Activated naive CD4-positive, alpha-beta T cell treated with anti-CD3 and anti-CD28 coated beads for 36 hours (primary cell): ENCODE data around the gene STAT4. TPM values are rescaled to one million over a fixed set of nuclear protein-coding genes. Genes with fewer than 3 reads are reported as not detected.
A peak's percentile ranks its signal among the peaks of the same experiment; 100 is the strongest.

Source experiments
- CTCF ChIA-PET: fragments of 350-600 bp; sonication (Branson Sonifier 250); formaldehyde crosslinking; loops from one replicate; lab custom pipeline; 2021; ENCODE audit warnings: antibody characterized with exemption; lab: Charles Lee
- DNase-seq: peaks from one replicate; pipeline ENCODE4 v3.0.0-alpha.2; 2020
- H3K27ac Mint-ChIP-seq: one replicate; pipeline ENCODE4 v1.8.0; 2021; ENCODE audit warnings: mild to moderate bottlenecking, mixed read lengths
- H3K27me3 Mint-ChIP-seq: one replicate; pipeline ENCODE4 v1.8.0; 2021; ENCODE audit warnings: low read depth, mixed read lengths
- H3K36me3 Mint-ChIP-seq: one replicate; pipeline ENCODE4 v1.8.0; 2021; ENCODE audit warnings: low read depth, mixed read lengths
- H3K4me1 Mint-ChIP-seq: one replicate; pipeline ENCODE4 v1.8.0; 2021; ENCODE audit warnings: low read depth, mixed read lengths
- H3K4me3 Mint-ChIP-seq: one replicate; pipeline ENCODE4 v1.8.0; 2021; ENCODE audit warnings: mild to moderate bottlenecking, moderate library complexity, mixed read lengths
- H3K9me3 Mint-ChIP-seq: one replicate; pipeline ENCODE4 v1.8.0; 2021; ENCODE audit warnings: mixed read lengths
- intact Hi-C: fragments of 100-400 bp; cut with micrococcal nuclease; formaldehyde crosslinking; loops from one replicate; pipeline ENCODE4 v1.15.1; 2023
- total RNA-seq, 2 experiments: library from RNA; stranded (reverse); gene quantifications; one replicate each; pipeline ENCODE4 v1.2.3, GENCODE V29; 2021

The STAT4 gene
- total RNA-seq, 2 experiments from 2014 or later: 53.9 to 54.6 TPM

GRCh38 chr2:191158193-191158592 lies 7.4 kb upstream of the STAT4 start:
- H3K4me3 Mint-ChIP-seq: no peak overlapping the region
- peaks cover 16% of the 10 kb centered on the region for H3K4me1 Mint-ChIP-seq
- CTCF ChIA-PET: interaction anchor here (0.6 to 6.8 kb wide), 8 partner anchors 14 to 344 kb away, joined by 3 to 419 read pairs (median 4); no protein-coding TSS in a partner anchor
- no peak for DNase-seq
- H3K27ac Mint-ChIP-seq: no peak overlapping the region
- intact Hi-C loops: loop anchor here (10.0 kb wide), 2 partner anchors 623 to 753 kb away; partner anchors contain the start of genes MFSD6 and NEMP2
- peaks cover 5% of the 10 kb centered on the region for H3K27me3 Mint-ChIP-seq
- H3K9me3 Mint-ChIP-seq: no peaks in the 10 kb centered on the region
- H3K36me3 Mint-ChIP-seq: no peaks in the 10 kb centered on the region

- Mint-ChIP-seq H3K27me3 (peaks cover 3% of the 10 kb centered on the region), H3K4me1 (peaks cover 34% of the 10 kb centered on the region), H3K4me3 (no peak overlapping the region), H3K27ac (no peak overlapping the region), H3K9me3 (no peaks in the 10 kb centered on the region), H3K36me3 (no peaks in the 10 kb centered on the region)
- intact Hi-C loops: loop anchor here (1.0 to 10.0 kb wide), 4 partner anchors 103 to 751 kb away; partner anchors contain the start of genes MFSD6 and NEMP2
- no peak for DNase-seq
- CTCF ChIA-PET: interaction anchor here (0.7 to 6.8 kb wide), 49 partner anchors 10 to 505 kb away, joined by 3 to 419 read pairs (median 6); partner anchors contain the start of gene STAT1
These were observed 4.8 kb upstream of the STAT4 start for GRCh38 chr2:191155608-191156071.

- DNase-seq: no peak
- Mint-ChIP-seq H3K27ac (no peak overlapping the region), H3K36me3 (peaks cover 10% of the 10 kb centered on the region), H3K4me1 (peaks cover 34% of the 10 kb centered on the region), H3K9me3 (no peaks in the 10 kb centered on the region), H3K27me3 (peaks cover 1% of the 10 kb centered on the region), H3K4me3 (no peak overlapping the region)
- CTCF ChIA-PET: interaction anchor here (1.9 to 6.8 kb wide), 2 partner anchors 27 to 102 kb away, joined by 5 to 419 read pairs; no protein-coding TSS in a partner anchor
- intact Hi-C loops: loop anchor here (10.0 kb wide), 2 partner anchors 619 to 749 kb away; partner anchors contain the start of genes MFSD6 and NEMP2
These were observed 2.9 kb upstream of the STAT4 start for GRCh38 chr2:191153716-191154115.

GRCh38 chr2:191152482-191153240 lies 1.9 kb upstream of the STAT4 start:
- Mint-ChIP-seq H3K4me3 (no peak overlapping the region), H3K27ac (no peak overlapping the region), H3K4me1 (peaks cover 44% of the 10 kb centered on the region), H3K36me3 (peaks cover 18% of the 10 kb centered on the region), H3K9me3 (no peaks in the 10 kb centered on the region), H3K27me3 (no peaks in the 10 kb centered on the region)
- no peak for DNase-seq
- CTCF ChIA-PET: interaction anchor here (4.8 to 6.8 kb wide), 3 partner anchors 38 to 101 kb away, joined by 26 to 419 read pairs (median 73); no protein-coding TSS in a partner anchor
- intact Hi-C loops: loop anchor here (10.0 kb wide), 2 partner anchors 618 to 748 kb away; partner anchors contain the start of genes MFSD6 and NEMP2

GRCh38 chr2:191151331-191151730 lies 537 bp upstream of the STAT4 start:
- peaks cover 53% of the 10 kb centered on the region for H3K4me1 Mint-ChIP-seq
- H3K27me3 Mint-ChIP-seq: no peaks in the 10 kb centered on the region

GRCh38 chr2:191150230-191150599 lies 579 bp downstream of the STAT4 start:
- peaks cover 32% of the 10 kb centered on the region for H3K36me3 Mint-ChIP-seq
- peak overlapping the region; percentile 97 for H3K27ac Mint-ChIP-seq
- H3K4me1 Mint-ChIP-seq: peaks cover 54% of the 10 kb centered on the region
- intact Hi-C loops: loop anchor here (1.0 to 10.0 kb wide), 5 partner anchors 22 to 745 kb away; partner anchors contain the start of genes MFSD6 and NEMP2
- peak overlapping the region; percentile 91 for H3K4me3 Mint-ChIP-seq
- CTCF ChIA-PET: interaction anchor here (0.7 to 6.0 kb wide), 9 partner anchors 28 to 423 kb away, joined by 3 to 73 read pairs (median 4); no protein-coding TSS in a partner anchor
- H3K27me3 Mint-ChIP-seq: no peaks in the 10 kb centered on the region
- DNase-seq: no peak
- H3K9me3 Mint-ChIP-seq: no peaks in the 10 kb centered on the region

More at GRCh38 chr2:191151331-191151730, 537 bp upstream of the STAT4 start:
- peak; percentile 32 for DNase-seq
- CTCF ChIA-PET: interaction anchor here (1.2 to 6.0 kb wide), 5 partner anchors 37 to 98 kb away, joined by 4 to 73 read pairs (median 5); no protein-coding TSS in a partner anchor
- Mint-ChIP-seq H3K4me3 (peak overlapping the region; percentile 91), H3K36me3 (peaks cover 26% of the 10 kb centered on the region), H3K9me3 (no peaks in the 10 kb centered on the region), H3K27ac (peak overlapping the region; percentile 97)
- intact Hi-C loops: loop anchor here (1.0 to 10.0 kb wide), 14 partner anchors 37 to 747 kb away; partner anchors contain the start of genes GLS, MFSD6, NEMP2 and STAT1

GRCh38 chr2:191149391-191149790 lies 1.4 kb downstream of the STAT4 start:
- Mint-ChIP-seq H3K4me1 (peaks cover 51% of the 10 kb centered on the region), H3K36me3 (peaks cover 35% of the 10 kb centered on the region), H3K27me3 (no peaks in the 10 kb centered on the region), H3K4me3 (peak overlapping the region; percentile 91), H3K9me3 (no peaks in the 10 kb centered on the region), H3K27ac (peak overlapping the region; percentile 97)
- intact Hi-C loops: no loop called here
- DNase-seq: no peak
- CTCF ChIA-PET: interaction anchor here (1.1 to 6.0 kb wide), 5 partner anchors 35 to 96 kb away, joined by 3 to 73 read pairs (median 4); no protein-coding TSS in a partner anchor

GRCh38 chr2:191148791-191149190 lies 2.0 kb downstream of the STAT4 start:
- no peaks in the 10 kb centered on the region for H3K27me3 Mint-ChIP-seq
- no peak for DNase-seq
- H3K4me3 Mint-ChIP-seq: peak overlapping the region; percentile 91
- peak overlapping the region; percentile 97 for H3K27ac Mint-ChIP-seq
- peaks cover 41% of the 10 kb centered on the region for H3K36me3 Mint-ChIP-seq
- peaks cover 56% of the 10 kb centered on the region for H3K4me1 Mint-ChIP-seq
- intact Hi-C loops: no loop called here
- no peaks in the 10 kb centered on the region for H3K9me3 Mint-ChIP-seq
- CTCF ChIA-PET: interaction anchor here (0.9 to 6.0 kb wide), 4 partner anchors 34 to 99 kb away, joined by 4 to 73 read pairs (median 15); no protein-coding TSS in a partner anchor

- peak; percentile 34 for DNase-seq
- intact Hi-C loops: no loop called here
- CTCF ChIA-PET: interaction anchor here (0.9 to 6.0 kb wide), 4 partner anchors 34 to 99 kb away, joined by 4 to 73 read pairs (median 15); no protein-coding TSS in a partner anchor
These were observed 2.5 kb downstream of the STAT4 start for GRCh38 chr2:191148281-191148680.

GRCh38 chr2:191145769-191146471 lies 4.9 kb downstream of the STAT4 start:
- no peak overlapping the region for H3K27ac Mint-ChIP-seq
- intact Hi-C loops: loop anchor here (1.0 kb wide), 1 partner anchor 12 kb away; no protein-coding TSS in a partner anchor
- H3K36me3 Mint-ChIP-seq: peaks cover 49% of the 10 kb centered on the region
- no peak overlapping the region for H3K4me3 Mint-ChIP-seq
- H3K4me1 Mint-ChIP-seq: peaks cover 50% of the 10 kb centered on the region
- H3K9me3 Mint-ChIP-seq: no peaks in the 10 kb centered on the region
- CTCF ChIA-PET: interaction anchor here (0.6 to 2.9 kb wide), 2 partner anchors 10 to 93 kb away, joined by 3 to 11 read pairs; no protein-coding TSS in a partner anchor
- DNase-seq: no peak
- no peaks in the 10 kb centered on the region for H3K27me3 Mint-ChIP-seq

More at GRCh38 chr2:191148281-191148680, 2.5 kb downstream of the STAT4 start:
- Mint-ChIP-seq H3K4me3 (peak overlapping the region; percentile 91), H3K36me3 (peaks cover 41% of the 10 kb centered on the region), H3K4me1 (peaks cover 58% of the 10 kb centered on the region), H3K27me3 (no peaks in the 10 kb centered on the region), H3K27ac (peak overlapping the region; percentile 97), H3K9me3 (no peaks in the 10 kb centered on the region)

- Mint-ChIP-seq H3K27ac (no peak overlapping the region), H3K36me3 (peaks cover 58% of the 10 kb centered on the region), H3K27me3 (no peaks in the 10 kb centered on the region), H3K4me1 (peaks cover 66% of the 10 kb centered on the region), H3K9me3 (no peaks in the 10 kb centered on the region), H3K4me3 (no peak overlapping the region)
- CTCF ChIA-PET: interaction anchor here (2.9 kb wide), 1 partner anchor 11 kb away, joined by 11 read pairs; no protein-coding TSS in a partner anchor
- DNase-seq: no peak
- intact Hi-C loops: loop anchor here (1.0 kb wide), 1 partner anchor 13 kb away; no protein-coding TSS in a partner anchor
These were observed 6.6 kb downstream of the STAT4 start for GRCh38 chr2:191144217-191144616.
